ENCODE measurements around the gene CFAP61. TPM values are rescaled to one million over a fixed set of nuclear protein-coding genes. Genes with fewer than 3 reads are reported as not detected.

Gene CFAP61
- total RNA-seq, 4 donors from 2014 or later, result 0.38 TPM; not detected in 3

- TF ChIP-seq CTCF (IDR thresholded peaks at IDR 0.05) (no peak), POLR2A (IDR thresholded peaks at IDR 0.05) (no peak)
- 43 to 46% methylated on average over 6 of the region's 6 CpGs for WGBS, 2 donors
Observed at GRCh38 chr20:20253744-20254330, 201.5 kb downstream of the CFAP61 start.

GRCh38 chr20:20255099-20255498, 202.8 kb downstream of the CFAP61 start:
- peaks cover 0 to 14% (median 0%) of the 10 kb centered on the region in 4 donors for H3K27me3 ChIP-seq
- DNase-seq, result no peak
- WGBS, 2 donors, result 57 to 58% methylated on average over 3 of the region's 3 CpGs
- no peaks in the 10 kb centered on the region for H3K9me3 ChIP-seq
- H3K4me1 ChIP-seq, result no peaks in the 10 kb centered on the region
- TF ChIP-seq POLR2A (IDR thresholded peaks at IDR 0.05), result no peak
- TF ChIP-seq CTCF (IDR thresholded peaks at IDR 0.05), result no peak
- H3K36me3 ChIP-seq, result no peaks in the 10 kb centered on the region
- intact Hi-C loops (cut with DNase I), result no loop called here
- H3K4me3 ChIP-seq, result no peak overlapping the region
- H3K27ac ChIP-seq, result no peak overlapping the region

More at GRCh38 chr20:20253744-20254330, 201.5 kb downstream of the CFAP61 start:
- intact Hi-C loops (cut with DNase I), result no loop called here
- H3K27ac ChIP-seq, result no peak overlapping the region
- peaks cover 0 to 14% (median 0%) of the 10 kb centered on the region in 4 donors for H3K27me3 ChIP-seq
- no peak for DNase-seq
- no peaks in the 10 kb centered on the region for H3K4me1 ChIP-seq
- no peak overlapping the region for H3K4me3 ChIP-seq
- H3K9me3 ChIP-seq, result no peaks in the 10 kb centered on the region
- no peaks in the 10 kb centered on the region for H3K36me3 ChIP-seq

- no peak for DNase-seq
Observed at GRCh38 chr20:20259533-20259932, 207.2 kb downstream of the CFAP61 start.

DNA sequence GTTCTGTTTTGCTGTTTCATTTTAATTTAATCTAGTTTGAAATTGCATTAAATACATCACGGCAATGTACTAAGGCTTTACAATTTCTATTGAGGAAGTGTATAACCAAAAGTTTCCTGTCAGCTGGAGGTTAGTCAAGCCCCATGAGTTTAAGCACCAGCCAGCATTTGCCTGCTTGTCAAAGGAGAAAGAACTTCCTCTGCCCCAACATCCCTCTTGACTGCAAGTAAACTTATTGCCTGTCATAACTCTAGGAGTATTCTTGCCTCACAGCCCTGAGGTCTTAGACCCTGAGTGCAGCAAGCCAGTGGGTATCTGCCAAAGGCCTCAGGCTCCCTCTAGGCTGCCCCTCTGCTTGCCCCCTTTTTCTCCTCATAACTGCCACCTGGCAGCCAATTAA, 208.8 kb downstream of the CFAP61 start:
- H3K27me3 ChIP-seq, result no peaks in the 10 kb centered on the region
- no peaks in the 10 kb centered on the region for H3K36me3 ChIP-seq
- 31 to 59% methylated on average over 1 of the region's 1 CpG for WGBS, 2 donors
- H3K4me3 ChIP-seq, result no peak overlapping the region
- intact Hi-C loops (cut with DNase I), result no loop called here
- H3K9me3 ChIP-seq, result no peaks in the 10 kb centered on the region
- no peaks in the 10 kb centered on the region for H3K4me1 ChIP-seq
- DNase-seq, result no peak
- TF ChIP-seq CTCF (IDR thresholded peaks at IDR 0.05) (no peak), POLR2A (IDR thresholded peaks at IDR 0.05) (no peak)
- H3K27ac ChIP-seq, result no peak overlapping the region

More at GRCh38 chr20:20259533-20259932, 207.2 kb downstream of the CFAP61 start:
- intact Hi-C loops (cut with DNase I), result no loop called here
- Histone ChIP-seq H3K36me3 (no peaks in the 10 kb centered on the region), H3K9me3 (no peaks in the 10 kb centered on the region), H3K4me3 (no peak overlapping the region), H3K4me1 (no peaks in the 10 kb centered on the region), H3K27ac (no peak overlapping the region), H3K27me3 (peaks cover 0 to 10% (median 0%) of the 10 kb centered on the region in 4 donors)
- 55 to 71% methylated on average over 2 of the region's 2 CpGs for WGBS, 2 donors
- TF ChIP-seq POLR2A (IDR thresholded peaks at IDR 0.05), result no peak
- TF ChIP-seq CTCF (IDR thresholded peaks at IDR 0.05), result no peak

DNA sequence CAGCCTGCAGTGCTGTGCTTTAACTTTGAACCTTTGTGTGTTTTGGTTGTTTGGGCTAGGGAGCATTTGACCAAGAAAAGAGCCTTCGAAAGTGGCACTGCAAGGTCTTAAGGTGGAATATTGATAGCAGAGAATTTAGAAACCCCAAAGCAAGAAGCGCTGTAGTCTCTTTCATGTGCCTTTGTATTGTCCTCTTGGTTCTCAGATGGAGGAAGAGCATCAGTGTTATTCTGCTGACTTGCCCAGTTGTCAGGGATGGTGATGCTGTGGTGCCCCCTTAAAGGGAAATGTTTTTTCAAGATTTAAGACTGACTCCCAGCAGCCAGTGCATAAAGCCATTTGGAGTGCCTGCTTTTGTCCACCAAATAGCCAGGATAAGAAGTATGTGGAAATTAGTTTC, 212.9 kb downstream of the CFAP61 start:
- Histone ChIP-seq H3K4me3 (no peak overlapping the region), H3K9me3 (no peaks in the 10 kb centered on the region), H3K4me1 (no peaks in the 10 kb centered on the region), H3K27ac (no peak overlapping the region), H3K27me3 (no peaks in the 10 kb centered on the region), H3K36me3 (no peaks in the 10 kb centered on the region)
- 51 to 63% methylated on average over 2 of the region's 2 CpGs for WGBS, 2 donors
- intact Hi-C loops (cut with DNase I), result no loop called here
- DNase-seq, result no peak
- TF ChIP-seq POLR2A (IDR thresholded peaks at IDR 0.05), result no peak
- no peak for TF ChIP-seq CTCF (IDR thresholded peaks at IDR 0.05)
